Pons (tissue), 1 donor: Measurements from ENCODE around the gene TPSG1.

Source experiments
- DNase-seq: peaks from one replicate; pipeline ENCODE4 v3.0.0-alpha.2; 2016; ENCODE audit warnings: low spot score

TPSG1 gene

DNA sequence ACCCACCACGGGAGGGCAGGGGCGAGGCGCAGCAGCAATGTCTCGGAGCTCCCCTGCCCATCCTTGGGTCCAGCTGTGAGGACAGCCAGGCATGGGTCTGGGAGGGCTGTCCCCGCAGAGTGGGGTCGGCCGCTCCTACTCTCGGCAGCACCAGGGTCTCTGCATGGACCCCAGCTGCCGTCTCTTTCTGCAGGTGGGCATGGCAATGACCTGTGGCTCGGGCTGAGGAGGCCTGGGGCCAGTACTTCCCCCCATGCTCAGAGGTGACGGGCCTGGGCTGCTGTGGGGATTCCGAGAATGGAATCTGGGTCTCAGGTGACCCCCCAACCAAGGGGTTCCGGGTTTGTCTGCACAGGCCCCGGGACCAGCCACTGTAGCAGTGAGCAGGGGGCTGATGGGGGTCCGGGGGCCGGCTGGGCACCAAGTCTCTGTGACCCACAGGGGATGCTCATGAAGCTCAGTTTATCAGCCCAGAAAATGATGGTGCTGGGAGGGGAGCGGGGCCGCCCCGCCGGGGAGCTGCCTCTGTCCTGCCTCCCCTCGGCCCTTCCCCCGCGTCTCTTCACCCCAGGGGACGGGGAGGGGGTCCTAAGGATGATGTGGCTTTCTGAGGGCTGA, 48.7 kb downstream of the TPSG1 start:
- DNase-seq, result no peak

DNA sequence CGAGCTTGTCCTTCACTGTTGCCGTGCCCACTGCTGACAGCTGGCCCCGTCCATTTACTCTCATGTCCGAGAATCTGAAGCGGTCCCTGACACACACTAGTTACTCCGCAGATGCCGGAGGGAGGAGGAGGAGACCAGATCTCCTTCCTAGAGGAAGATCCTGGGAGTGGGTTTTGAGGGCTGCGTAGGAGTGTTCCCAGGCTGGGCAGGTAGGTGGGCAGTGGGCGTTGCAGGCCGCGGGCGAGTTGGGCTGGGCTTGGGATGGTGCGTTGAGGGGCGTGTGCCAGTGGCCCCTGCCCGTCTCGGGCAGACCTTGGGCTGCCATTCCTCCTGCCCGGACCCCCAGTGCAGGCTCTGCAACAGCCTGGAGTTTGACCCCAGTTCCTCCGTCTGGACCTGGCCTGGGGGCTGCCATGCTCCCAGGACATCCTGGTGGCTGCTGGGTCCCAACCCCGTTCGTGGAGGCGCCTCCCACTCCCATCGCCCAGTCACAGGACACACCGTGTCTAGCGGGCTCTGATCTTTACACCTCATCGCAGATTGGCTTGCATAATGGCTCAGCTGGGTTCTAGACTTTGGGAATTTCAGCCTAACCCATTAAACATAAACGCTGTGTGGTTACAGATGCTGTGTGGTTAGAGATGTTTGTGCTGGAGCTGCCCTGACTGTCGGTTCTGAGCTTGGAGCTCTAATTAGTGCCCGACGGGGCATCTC, 49.3 kb downstream of the TPSG1 start:
- no peak for DNase-seq

DNA sequence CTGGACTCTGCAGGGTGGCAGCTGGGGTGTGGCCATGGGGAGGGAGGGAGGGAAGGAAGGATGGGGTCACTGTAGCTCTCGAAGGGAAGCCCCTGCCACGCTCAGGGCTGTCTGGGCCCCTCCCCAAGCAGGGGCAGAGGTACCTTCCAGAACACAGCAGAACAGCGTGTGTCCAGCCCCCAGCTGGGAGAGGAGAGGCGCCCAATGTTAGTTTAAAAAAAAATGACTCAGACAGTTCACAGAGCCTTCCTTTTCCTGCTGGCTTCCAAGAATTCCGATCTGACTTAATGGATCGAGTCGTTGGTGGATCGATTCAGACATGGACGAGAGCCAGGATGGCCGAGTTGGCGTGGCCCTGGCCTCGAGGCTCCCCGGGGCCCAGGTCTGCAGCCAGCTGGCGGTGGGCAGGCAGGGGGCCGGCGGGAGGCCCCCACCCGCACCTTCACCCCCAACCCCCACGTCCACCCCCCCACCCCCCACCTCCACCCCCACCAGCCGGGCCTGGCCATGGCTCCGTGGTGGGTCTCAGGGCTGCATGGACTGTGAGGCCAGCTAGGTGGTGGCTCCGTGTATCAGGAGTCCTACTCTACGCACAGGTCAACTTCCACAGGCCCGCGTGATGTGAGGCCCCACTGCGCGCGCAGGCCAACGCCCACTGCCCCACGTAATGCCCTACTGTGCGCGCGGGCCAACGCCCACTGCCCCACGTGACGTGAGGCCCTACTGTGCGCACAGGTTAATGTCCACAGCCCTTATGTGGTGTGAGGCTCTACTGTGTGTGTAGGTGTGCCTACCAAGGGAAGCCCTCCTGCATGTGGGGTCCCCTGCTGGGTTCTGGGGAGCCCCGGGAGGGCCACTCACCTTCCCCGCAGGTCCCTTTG, 50.4 kb downstream of the TPSG1 start:
- DNase-seq, result no peak

DNA sequence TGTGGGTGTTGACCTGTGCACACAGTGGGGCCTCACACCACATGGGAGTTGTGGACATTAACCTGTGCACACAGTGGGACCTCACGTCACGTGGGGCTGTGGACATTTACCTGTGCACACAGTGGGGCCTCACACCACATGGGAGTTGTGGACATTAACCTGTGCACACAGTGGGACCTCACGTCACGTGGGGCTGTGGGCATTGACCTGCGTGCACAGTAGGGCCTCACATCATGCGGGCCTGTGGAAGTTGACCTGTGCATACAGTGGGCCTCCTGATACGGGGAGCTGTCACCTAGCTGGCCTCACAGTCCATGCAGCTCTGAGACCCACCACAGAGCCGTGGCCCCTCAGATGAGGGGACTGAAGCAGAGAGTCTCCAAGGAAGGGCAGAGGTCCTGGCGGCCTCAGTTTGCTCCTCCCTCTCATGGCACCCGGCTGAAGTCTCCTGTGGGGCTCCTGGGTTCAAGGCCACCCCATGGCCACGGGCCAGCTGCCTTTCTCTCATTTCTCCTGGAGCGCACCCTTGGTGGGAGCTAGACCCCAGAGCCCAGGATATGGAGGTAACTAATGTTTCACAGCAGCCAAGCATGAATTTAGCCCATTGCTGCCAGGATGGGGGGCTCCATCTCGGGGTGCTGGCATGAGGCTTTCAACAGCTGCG, 51.1 kb downstream of the TPSG1 start:
- DNase-seq, result no peak

DNA sequence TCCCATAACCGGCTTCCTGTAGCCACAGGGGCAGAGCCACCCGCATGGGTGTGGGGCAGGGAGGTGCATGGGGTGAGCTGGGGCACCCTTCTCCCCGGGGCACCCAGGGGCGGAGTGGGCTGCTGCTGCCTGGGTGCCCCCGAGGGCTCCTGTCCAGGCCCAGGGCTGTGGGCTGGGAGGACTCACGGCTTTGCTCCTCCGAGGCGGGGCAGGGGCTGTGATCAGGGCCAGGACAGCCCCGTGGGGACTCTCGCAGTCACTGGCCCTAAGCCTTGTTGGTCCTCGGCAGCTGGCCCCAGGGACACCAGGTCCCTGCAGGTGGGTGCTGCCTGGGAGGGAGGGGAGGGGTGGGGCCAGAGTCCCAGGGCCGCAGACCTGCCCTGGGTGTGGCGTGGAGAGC, 52.4 kb downstream of the TPSG1 start:
- no peak for DNase-seq

DNA sequence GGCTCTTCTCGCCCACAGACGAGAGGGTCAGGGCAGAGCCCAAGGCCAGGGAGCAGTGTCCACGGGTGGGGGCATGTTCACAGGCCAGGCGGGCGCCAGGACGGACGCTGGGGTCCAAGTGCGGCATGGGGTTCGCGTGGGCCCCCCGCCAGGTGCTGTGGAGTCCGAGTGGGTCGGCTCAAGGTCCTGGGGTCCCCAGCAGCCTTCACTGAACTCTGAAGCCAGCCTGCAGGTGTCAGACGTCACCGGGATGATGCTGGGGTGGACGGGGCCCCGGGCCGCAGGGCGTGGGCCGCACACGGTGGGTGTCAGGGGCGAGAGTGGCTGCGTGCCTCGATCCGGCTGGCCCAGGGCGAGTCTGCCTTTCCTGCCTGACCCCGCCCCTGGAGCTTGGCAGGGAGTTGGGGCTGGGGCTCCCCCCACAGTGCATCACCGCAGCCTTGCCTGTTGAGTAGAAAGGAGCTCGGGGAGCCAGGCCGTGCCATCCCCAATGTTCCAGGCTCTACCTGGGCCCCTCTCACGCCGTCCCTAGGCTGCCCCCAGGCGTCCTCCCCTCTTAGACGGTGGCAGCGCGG, 53.1 kb downstream of the TPSG1 start:
- no peak for DNase-seq
